Peyer's patch (tissue), 4 donors: ENCODE results near the gene ITLN1. TPM values are rescaled to one million over a fixed set of nuclear protein-coding genes. Genes with fewer than 3 reads are reported as not detected.

Source experiments
- DNase-seq, 3 donors: peaks; one replicate each; pipeline ENCODE4 v3.0.0-alpha.2; 2017 to 2019
- H3K27ac ChIP-seq, 4 donors: fragments of 200-600 bp; sonication (generic); one replicate each; pipeline ENCODE4 v1.5.1; 2016 to 2019
- H3K27me3 ChIP-seq, 2 donors: fragments of 200-600 bp; sonication (generic); one replicate each; pipeline ENCODE4 v1.5.1; 2019
- H3K36me3 ChIP-seq, 3 donors: fragments of 200-600 bp; sonication (generic); one replicate each; pipeline ENCODE4 v1.5.1; 2016 to 2019
- H3K4me1 ChIP-seq, 4 donors: fragments of 200-600 bp; sonication (generic); one replicate each; pipeline ENCODE4 v1.5.1; 2016 to 2019
- H3K4me3 ChIP-seq, 4 donors: fragments of 200-600 bp; sonication (generic); 1 replicate in 3 of 4; 2 replicates in 1 of 4; pipeline ENCODE4 v1.5.1; 2016 to 2019; ENCODE audit warnings: mild to moderate bottlenecking in 1 of 4
- H3K9me3 ChIP-seq, 4 donors: fragments of 200-600 bp; sonication (generic); one replicate each; pipeline ENCODE4 v1.5.1; 2016 to 2019; ENCODE audit warnings: mild to moderate bottlenecking in 1 of 4
- CTCF ChIP-seq, 6 experiments: fragments of 450-650 bp in 4 of 6; fragments of 200-600 bp in 2 of 6; sonication (generic) in 1 of 6; IDR thresholded peaks; one replicate each; pipeline ENCODE4 v1.5.1; 2017 to 2019; ENCODE audit warnings: antibody characterized with exemption in 6 of 6, mild to moderate bottlenecking in 3 of 6, moderate library complexity in 1 of 6
- POLR2A ChIP-seq, 2 donors: fragments of 450-650 bp; IDR thresholded peaks; one replicate each; pipeline ENCODE4 v1.5.1; 2017; ENCODE audit warnings: antibody characterized with exemption in 2 of 2, mild to moderate bottlenecking in 2 of 2, moderate library complexity in 2 of 2
- total RNA-seq, 4 donors: library from RNA; depleted of rRNA; stranded (reverse); fragments of >200 nt; gene quantifications; one replicate each; pipeline ENCODE4 v1.1.0, GENCODE V29; 2016

Gene ITLN1
- total RNA-seq, 4 donors from 2014 or later: 14.4 to 45.0 (median 24.5) TPM

- Histone ChIP-seq H3K9me3 (no peaks in the 10 kb centered on the region), H3K27ac (peak overlapping the region in 2 of 4 donors; percentile 40 to 50), H3K27me3 (no peaks in the 10 kb centered on the region), H3K36me3 (no peaks in the 10 kb centered on the region), H3K4me1 (peaks cover 0 to 14% (median 1%) of the 10 kb centered on the region in 4 donors), H3K4me3 (no peak overlapping the region)
- TF ChIP-seq POLR2A (IDR thresholded peaks at IDR 0.05) (no peak), CTCF (IDR thresholded peaks at IDR 0.05) (no peak)
- no peak for DNase-seq
Observed at GRCh38 chr1:160858507-160858906, 26.5 kb downstream of the ITLN1 start.

GRCh38 chr1:160858097-160858496 is 26.9 kb downstream of the ITLN1 start:
- DNase-seq: peak in 2 of 3 donors; percentile 75 to 88
- Histone ChIP-seq H3K36me3 (no peaks in the 10 kb centered on the region), H3K27ac (peak overlapping the region in 2 of 4 donors; percentile 40 to 50), H3K9me3 (no peaks in the 10 kb centered on the region), H3K27me3 (no peaks in the 10 kb centered on the region), H3K4me1 (peaks cover 0 to 14% (median 1%) of the 10 kb centered on the region in 4 donors), H3K4me3 (no peak overlapping the region)
- TF ChIP-seq POLR2A (IDR thresholded peaks at IDR 0.05) (no peak), CTCF (IDR thresholded peaks at IDR 0.05) (no peak)

DNA sequence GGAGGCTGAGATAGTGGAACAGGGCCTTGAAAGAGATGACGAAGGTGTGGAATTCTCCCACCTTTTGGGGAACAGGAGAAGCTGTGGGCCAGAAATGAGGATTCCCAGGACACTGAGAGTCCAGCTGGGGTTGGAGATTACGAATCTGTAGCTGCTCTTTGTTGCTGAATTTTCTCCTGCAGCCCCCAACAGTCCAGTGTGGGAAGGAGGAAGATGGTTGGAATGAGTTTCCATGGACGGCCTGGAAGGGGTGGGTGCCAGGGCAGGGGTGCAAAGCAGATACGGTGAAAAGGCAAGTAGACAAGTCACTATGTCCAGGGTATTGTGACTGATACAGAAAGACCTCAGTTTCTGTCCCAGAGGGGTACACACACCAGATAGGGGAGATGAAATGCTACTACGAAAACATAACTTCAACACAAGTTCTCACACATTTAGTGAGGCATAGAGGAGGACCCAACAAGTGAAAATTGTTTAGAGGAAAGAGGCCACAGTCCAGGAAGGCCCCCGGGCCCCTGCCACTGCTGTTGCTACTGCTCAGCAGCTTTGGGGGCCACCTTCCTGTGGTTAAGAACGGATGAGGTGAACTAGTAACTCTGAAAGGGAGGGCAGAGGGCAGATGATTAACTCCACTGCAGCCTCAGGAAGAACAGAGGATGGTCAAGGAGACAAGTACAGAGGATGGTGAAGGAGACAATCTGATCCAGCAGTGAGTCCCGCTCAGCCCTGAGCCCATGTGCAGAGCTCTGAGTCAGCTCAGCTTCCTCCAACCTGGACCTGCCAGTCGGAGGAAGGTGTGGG is 29.6 kb downstream of the ITLN1 start:
- H3K9me3 ChIP-seq: no peaks in the 10 kb centered on the region
- H3K36me3 ChIP-seq: no peaks in the 10 kb centered on the region
- TF ChIP-seq POLR2A (IDR thresholded peaks at IDR 0.05): no peak
- no peak overlapping the region for H3K4me3 ChIP-seq
- peaks cover 0 to 9% (median 1%) of the 10 kb centered on the region in 4 donors for H3K4me1 ChIP-seq
- no peaks in the 10 kb centered on the region for H3K27me3 ChIP-seq
- H3K27ac ChIP-seq: peak overlapping the region in 3 of 4 donors; percentile 7 to 43 (median 17)
- peak in 1 of 3 donors; percentile 62 for DNase-seq

DNA sequence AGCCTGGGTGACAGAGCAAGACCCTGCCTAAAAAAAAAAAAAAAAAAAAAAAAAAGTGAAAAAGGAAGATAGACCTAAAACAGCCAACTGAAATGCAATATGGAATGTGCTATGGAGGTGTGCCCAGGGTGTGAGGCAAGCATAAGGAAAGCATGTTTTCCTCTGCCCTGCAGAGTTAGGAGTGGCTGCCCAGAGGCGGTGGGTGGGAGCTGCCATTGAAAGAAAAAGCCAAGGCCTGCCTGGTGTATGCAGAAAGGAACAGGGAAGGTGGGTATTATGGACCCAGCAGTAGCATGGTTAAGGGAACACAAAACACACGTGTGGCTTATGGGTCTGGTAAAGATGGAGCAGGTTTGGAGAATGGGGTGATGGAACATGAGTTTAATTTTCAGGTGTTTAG is 31.2 kb downstream of the ITLN1 start:
- Histone ChIP-seq H3K27me3 (no peaks in the 10 kb centered on the region), H3K4me3 (no peak overlapping the region), H3K4me1 (peaks cover 0 to 5% (median under 1%) of the 10 kb centered on the region in 4 donors), H3K36me3 (no peaks in the 10 kb centered on the region), H3K27ac (no peak overlapping the region), H3K9me3 (no peaks in the 10 kb centered on the region)
- DNase-seq: no peak
- TF ChIP-seq CTCF (IDR thresholded peaks at IDR 0.05): no peak
- TF ChIP-seq POLR2A (IDR thresholded peaks at IDR 0.05): no peak

GRCh38 chr1:160853014-160853413 is 32.0 kb downstream of the ITLN1 start:
- Histone ChIP-seq H3K4me3 (no peak overlapping the region), H3K9me3 (no peaks in the 10 kb centered on the region), H3K27ac (no peak overlapping the region), H3K27me3 (no peaks in the 10 kb centered on the region), H3K4me1 (no peaks in the 10 kb centered on the region), H3K36me3 (no peaks in the 10 kb centered on the region)
- TF ChIP-seq POLR2A (IDR thresholded peaks at IDR 0.05): no peak
- DNase-seq: no peak

GRCh38 chr1:160850993-160851392 is 34.0 kb downstream of the ITLN1 start:
- TF ChIP-seq POLR2A (IDR thresholded peaks at IDR 0.05) (no peak), CTCF (IDR thresholded peaks at IDR 0.05) (no peak)
- H3K4me3 ChIP-seq: no peak overlapping the region
- H3K27ac ChIP-seq: peak overlapping the region in 1 of 4 donors; percentile 10
- H3K27me3 ChIP-seq: no peaks in the 10 kb centered on the region
- DNase-seq: peak in 2 of 3 donors; percentile 58 to 61
- H3K9me3 ChIP-seq: no peaks in the 10 kb centered on the region
- no peaks in the 10 kb centered on the region for H3K4me1 ChIP-seq
- no peaks in the 10 kb centered on the region for H3K36me3 ChIP-seq
